Kidney tubule cell (primary cell): Measurements from ENCODE around the gene CTAGE9.
A peak's percentile ranks its signal among the peaks of the same experiment; 100 is the strongest.
"Not testable (repeated sequence)": the region's sequence is repeated elsewhere in the genome, so short reads cannot be mapped to it uniquely, and the experiment has no call there.

ENCODE experiments used
- DNase-seq: peaks from one replicate; pipeline ENCODE4 v3.0.0-alpha.2; 2018; ENCODE audit warnings: low spot score

CTAGE9 gene

GRCh38 chr6:131729550-131729949 lies 18.7 kb upstream of the CTAGE9 start:
- DNase-seq: no peak

- no peak for DNase-seq
Observed at GRCh38 chr6:131728296-131728939, 17.6 kb upstream of the CTAGE9 start.

- DNase-seq: no peak
Observed at GRCh38 chr6:131727868-131728267, 17.1 kb upstream of the CTAGE9 start.

GRCh38 chr6:131727467-131727866 lies 16.6 kb upstream of the CTAGE9 start:
- DNase-seq: no peak

- peak; percentile 27 for DNase-seq
Observed at GRCh38 chr6:131724114-131724513, 13.3 kb upstream of the CTAGE9 start.

GRCh38 chr6:131721161-131721560 lies 10.3 kb upstream of the CTAGE9 start:
- peak; percentile 76 for DNase-seq

GRCh38 chr6:131717836-131718542 lies 7.2 kb upstream of the CTAGE9 start:
- peak; percentile 16 for DNase-seq

GRCh38 chr6:131715567-131715966 lies 4.8 kb upstream of the CTAGE9 start:
- DNase-seq: not testable (repeated sequence)

- not testable (repeated sequence) for DNase-seq
Observed at GRCh38 chr6:131703905-131704304, 6.9 kb downstream of the CTAGE9 start.

GRCh38 chr6:131700851-131701250 lies 10.0 kb downstream of the CTAGE9 start:
- not testable (repeated sequence) for DNase-seq

GRCh38 chr6:131696956-131697355 lies 13.9 kb downstream of the CTAGE9 start:
- no peak for DNase-seq

- DNase-seq: peak; percentile 63
Observed at GRCh38 chr6:131694832-131695426, 15.9 kb downstream of the CTAGE9 start.

GRCh38 chr6:131693384-131693783 lies 17.4 kb downstream of the CTAGE9 start:
- no peak for DNase-seq

GRCh38 chr6:131692589-131692988 lies 18.2 kb downstream of the CTAGE9 start:
- no peak for DNase-seq

GRCh38 chr6:131692031-131692430 lies 18.8 kb downstream of the CTAGE9 start:
- DNase-seq: no peak

- DNase-seq: no peak
Observed at GRCh38 chr6:131688286-131688685, 22.5 kb downstream of the CTAGE9 start.

- no peak for DNase-seq
Observed at GRCh38 chr6:131687022-131687421, 23.8 kb downstream of the CTAGE9 start.

- no peak for DNase-seq
Observed at GRCh38 chr6:131685266-131685780, 25.5 kb downstream of the CTAGE9 start.

GRCh38 chr6:131683479-131683878 lies 27.3 kb downstream of the CTAGE9 start:
- DNase-seq: no peak

- DNase-seq: no peak
Observed at GRCh38 chr6:131682442-131682841, 28.4 kb downstream of the CTAGE9 start.

- DNase-seq: no peak
Observed at GRCh38 chr6:131681585-131681984, 29.2 kb downstream of the CTAGE9 start.

- DNase-seq: no peak
Observed at GRCh38 chr6:131680868-131681267, 29.9 kb downstream of the CTAGE9 start.

GRCh38 chr6:131678442-131678841 lies 32.4 kb downstream of the CTAGE9 start:
- no peak for DNase-seq
